Medulla oblongata (tissue), 1 donor: ENCODE data around the gene CHD6.
A peak's percentile ranks its signal among the peaks of the same experiment; 100 is the strongest.

Experiments used
- DNase-seq: peaks from one replicate; pipeline ENCODE4 v3.0.0-alpha.2; 2015; ENCODE audit errors: extremely low spot score

CHD6 gene

GRCh38 chr20:41463567-41463966 lies 154.6 kb downstream of the CHD6 start:
- DNase-seq = no peak

- DNase-seq = no peak
Measured at GRCh38 chr20:41462372-41463161, 155.6 kb downstream of the CHD6 start.

DNA sequence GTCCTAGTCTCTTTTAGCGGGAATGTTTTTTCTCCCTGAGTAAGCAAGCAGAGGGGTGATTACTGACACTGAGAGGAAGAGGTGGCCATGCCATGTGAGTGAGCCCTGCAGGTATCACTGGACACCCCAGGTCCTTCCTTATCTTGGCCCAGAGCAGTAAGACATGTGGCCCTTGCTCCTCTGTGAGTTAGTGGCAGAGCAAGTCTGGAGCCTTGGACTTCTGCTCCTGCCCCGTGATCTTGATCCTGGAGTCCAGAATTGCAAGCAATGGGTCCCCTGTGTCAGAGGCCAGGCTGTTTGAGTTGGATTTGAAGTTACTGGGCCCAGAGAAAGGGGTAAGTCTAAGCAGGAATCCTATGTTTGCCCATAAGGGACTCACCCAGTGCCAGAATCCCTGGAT lies 159.4 kb downstream of the CHD6 start:
- no peak for DNase-seq

- DNase-seq = no peak
Measured at GRCh38 chr20:41457173-41457857, 160.9 kb downstream of the CHD6 start.

DNA sequence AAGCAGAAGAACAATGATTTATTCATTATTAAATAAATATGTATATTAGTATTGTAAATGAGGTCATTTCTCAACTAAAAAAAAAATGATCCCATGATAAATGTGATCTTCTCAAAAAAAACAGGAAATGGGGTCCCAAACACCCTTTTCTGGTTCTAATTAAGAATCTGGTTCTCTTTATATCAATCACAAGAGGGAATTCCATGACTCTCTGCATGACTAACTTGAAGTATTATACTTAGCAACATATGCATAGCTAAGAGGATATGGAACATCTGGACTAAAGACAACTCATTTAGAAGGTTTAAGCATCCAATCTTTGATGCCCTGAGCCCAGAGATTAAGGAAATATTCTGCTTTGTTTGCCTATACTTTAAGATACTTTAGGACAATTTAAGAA lies 161.8 kb downstream of the CHD6 start:
- DNase-seq = no peak

DNA sequence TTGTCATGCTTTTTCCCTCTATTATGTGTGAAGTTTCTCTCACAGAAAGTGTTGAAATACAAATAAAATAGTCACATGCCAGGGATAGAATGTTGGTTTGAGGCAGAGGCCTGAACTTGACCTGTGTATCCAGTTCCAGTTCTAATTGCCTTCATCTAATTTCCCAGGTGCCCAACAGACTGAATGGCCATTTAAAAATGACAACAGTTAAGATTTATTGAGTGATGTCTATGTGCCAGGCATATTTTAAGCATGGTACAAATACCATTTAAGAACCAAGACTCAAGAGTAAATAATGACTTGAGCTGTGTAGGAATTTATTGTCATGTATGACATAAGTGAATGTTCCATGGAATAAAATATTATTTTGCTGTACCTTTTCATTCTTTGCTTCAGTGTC lies 163.9 kb downstream of the CHD6 start:
- no peak for DNase-seq

- DNase-seq = no peak
Measured at GRCh38 chr20:41453010-41453950, 164.9 kb downstream of the CHD6 start.

DNA sequence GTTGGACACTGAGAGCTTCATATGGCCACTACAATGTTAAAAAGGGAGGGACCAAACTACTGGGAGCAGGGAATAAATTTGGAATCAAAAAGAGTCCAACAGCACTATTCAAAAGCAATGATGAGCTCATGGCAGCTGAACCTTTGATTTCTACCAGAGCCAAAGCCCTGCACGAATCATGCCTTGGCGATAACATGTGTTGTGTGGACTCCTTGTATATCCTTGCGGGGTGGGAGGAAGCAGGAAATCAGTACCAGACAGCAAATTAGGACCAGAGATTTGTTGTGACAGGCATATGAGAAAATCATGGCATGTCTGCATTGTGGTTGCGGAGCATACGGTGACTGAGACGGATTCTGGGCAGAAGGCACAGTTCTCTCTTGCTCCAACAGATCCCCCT lies 166.0 kb downstream of the CHD6 start:
- no peak for DNase-seq

GRCh38 chr20:41447006-41447405 lies 171.2 kb downstream of the CHD6 start:
- DNase-seq = no peak

DNA sequence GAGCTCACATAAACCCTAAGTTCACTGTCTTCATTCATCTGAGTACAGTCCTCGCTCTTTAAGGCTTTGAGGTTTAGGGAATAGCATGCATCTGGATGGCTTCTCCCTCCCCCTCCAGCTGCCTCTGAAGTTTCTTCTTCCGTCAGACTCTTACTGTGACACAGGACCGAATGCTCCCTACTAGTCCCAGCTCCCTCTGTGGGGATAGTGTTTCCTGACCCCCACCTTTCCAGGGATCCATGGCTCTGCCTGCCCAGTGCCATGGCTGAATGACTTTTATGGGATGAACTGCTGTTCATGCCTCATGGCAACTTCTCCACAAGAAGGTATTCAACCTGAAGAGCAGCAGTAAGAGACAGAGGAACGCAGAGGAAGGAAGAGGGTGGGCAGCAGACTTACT lies 171.7 kb downstream of the CHD6 start:
- no peak for DNase-seq

DNA sequence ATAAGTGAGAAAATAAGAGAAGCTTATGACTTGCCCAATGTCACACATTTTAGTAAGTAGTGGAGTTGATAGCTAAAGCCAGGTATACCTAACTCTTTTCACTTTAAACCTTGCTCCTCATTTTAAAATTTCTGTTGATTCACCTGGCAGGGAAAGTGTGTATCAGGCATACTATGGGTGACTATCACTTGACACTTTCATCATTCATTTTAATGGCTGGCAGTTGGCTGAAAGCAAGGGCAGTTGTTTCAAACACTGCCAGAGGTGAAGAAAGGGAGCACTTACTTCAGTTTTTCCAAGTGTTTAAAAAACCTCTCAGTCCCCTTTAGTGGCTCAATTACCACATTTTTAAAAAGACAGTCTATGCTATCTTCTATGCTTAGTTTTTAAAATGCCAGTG lies 173.4 kb downstream of the CHD6 start:
- no peak for DNase-seq

DNA sequence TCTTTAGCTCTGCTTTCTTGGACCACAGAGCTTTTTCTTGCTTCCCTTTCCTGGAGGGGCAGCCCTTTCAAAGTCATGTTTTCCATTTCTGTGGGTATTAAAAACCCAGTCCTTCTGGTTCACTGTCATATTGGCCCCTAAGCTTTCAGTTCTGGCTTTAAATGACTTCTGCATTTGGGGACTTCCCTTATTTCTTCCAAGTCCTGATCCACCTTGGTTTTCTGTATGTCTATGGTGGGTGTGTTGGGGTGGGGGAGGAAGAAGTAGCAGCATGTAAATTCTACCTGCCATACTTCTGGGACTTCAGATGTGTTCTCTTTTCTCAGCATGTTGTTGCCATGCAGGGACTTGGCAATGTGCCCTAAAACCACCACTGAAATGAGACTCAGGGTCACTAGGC lies 174.5 kb downstream of the CHD6 start:
- peak; percentile 19 for DNase-seq

GRCh38 chr20:41440882-41441281 lies 177.3 kb downstream of the CHD6 start:
- no peak for DNase-seq

DNA sequence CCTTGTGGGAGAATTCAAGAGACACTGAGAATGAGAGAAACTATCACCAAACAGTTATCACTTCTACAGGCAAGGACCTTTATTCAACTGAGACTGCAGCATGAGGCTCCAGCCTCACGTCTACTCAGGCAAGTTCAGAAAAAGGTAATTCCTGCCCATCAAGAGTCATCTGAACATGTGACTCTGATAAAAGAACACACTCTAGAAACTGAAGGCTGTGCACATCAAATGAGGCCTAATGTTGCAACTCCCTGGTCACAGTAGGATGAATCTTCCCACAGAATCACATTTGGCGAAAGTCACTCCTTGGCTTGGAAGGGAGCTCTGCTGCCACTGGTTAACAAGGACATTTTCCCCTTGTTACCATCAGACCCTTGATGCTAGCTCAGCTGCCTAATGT lies 180.3 kb downstream of the CHD6 start:
- no peak for DNase-seq

DNA sequence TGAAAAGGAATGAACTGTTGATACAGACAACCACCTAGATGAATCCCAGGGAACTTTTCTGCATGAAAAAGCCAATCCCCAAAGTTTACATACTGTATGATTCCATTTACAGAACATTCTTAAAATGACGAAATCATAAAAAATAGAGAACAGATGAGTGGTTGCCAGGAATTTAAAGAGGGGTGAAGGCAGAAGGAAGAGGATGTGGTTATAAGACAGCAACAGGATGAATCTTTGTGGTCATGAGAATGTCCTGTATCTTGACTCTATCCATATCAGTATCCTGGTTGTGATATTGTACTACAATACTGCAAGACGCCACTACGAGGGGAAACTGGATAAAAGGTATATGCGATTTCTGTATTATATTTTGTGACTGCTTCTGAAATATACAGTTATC lies 181.5 kb downstream of the CHD6 start:
- no peak for DNase-seq

DNA sequence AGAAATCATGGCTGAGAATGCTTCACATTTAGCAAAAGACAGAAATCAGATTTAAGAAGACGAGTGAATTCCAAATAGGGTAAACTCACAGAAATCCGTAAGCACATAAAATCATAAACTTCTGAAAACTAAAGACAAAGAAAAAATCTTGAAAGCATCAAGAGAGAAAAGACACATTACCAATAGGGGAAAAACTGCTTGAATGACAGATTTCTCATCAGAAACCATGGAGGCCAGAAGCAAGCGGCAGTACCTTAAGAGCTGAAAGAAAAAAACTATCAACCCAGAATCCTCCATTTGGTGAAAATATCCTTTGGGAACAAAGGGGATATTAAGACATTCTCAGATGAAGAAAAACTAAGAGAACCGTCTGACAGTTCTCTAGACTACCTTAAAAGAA lies 185.0 kb downstream of the CHD6 start:
- DNase-seq = no peak

DNA sequence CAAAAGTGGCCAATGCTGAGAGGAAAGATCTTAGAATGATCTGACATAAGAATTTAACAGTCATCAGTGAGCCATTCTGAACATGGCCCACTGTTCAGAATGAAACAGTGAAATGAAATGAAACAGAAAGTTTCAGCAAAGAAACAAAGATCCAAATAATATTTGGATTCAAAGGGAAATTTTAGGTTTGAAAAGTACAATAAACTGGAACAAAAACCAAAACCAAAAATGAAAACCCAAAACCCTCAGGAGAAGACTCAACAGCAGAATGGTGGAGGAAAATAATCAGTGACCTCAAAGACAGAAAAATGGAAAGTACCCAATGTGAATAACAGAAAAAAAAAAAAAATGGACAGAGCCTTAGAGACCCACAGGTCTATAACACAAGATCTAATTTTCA lies 185.4 kb downstream of the CHD6 start:
- no peak for DNase-seq

- DNase-seq = no peak
Measured at GRCh38 chr20:41428285-41428684, 189.9 kb downstream of the CHD6 start.

GRCh38 chr20:41427833-41428232 lies 190.3 kb downstream of the CHD6 start:
- no peak for DNase-seq

DNA sequence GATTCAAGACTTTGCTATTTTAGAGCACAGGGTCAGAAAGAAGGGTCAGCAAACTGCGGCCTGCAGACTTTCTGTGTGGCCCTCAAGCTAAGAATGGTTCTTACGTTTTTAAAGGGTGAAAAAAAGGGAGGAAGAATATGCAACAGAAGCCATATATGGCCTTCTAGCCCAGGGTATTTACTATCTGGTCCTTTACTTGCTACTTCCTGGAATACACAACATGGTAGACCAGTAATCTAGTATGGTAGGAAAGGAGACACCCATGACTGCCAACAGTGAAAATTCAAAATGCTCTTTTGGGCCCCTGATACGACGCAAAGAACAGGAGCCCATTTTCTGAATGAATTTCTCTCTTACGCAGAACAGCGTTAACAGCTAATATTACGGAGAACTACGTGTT lies 191.2 kb downstream of the CHD6 start:
- no peak for DNase-seq

DNA sequence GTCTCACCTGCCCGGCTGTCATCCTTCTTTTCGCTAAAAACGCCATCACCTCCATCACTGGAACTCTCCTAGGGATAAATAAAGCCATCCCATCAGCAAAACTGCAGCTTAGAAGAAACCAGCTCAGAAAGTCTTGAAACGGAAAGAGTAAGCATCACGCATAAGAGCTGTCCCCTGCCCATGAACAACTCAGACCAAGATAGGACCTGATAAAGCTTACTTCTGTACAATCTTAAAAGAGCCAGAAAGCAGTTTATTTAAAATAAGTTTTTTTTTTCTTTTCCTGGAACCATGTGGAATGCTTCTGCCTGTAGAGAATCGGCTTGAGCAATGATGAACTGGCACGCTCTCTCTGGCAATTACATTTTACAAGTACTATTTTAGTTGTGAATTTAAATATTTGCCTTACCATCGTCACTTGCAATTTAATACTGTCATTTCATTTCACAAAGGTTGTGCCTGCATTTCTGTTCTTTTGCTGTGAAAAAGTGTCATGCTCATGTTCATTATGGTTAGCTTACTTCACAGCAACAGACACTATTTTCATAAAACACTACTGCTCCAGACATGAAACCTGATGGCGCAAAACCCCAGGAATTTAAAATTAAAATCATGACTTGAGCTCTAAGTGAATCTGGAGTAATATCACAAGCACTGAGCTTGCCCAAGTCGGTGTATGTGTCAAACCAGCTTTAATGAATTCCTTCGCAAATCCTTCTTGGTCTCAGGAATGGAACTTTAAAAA lies 191.9 kb downstream of the CHD6 start:
- no peak for DNase-seq
